ENCODE measurements around the gene RTN4RL1. TPM values are rescaled to one million over a fixed set of nuclear protein-coding genes. Genes with fewer than 3 reads are reported as not detected.

RTN4RL1 gene
- total and polyA plus RNA-seq, 10 donors = 0.09 to 4.5 (median 1.2) TPM

DNA sequence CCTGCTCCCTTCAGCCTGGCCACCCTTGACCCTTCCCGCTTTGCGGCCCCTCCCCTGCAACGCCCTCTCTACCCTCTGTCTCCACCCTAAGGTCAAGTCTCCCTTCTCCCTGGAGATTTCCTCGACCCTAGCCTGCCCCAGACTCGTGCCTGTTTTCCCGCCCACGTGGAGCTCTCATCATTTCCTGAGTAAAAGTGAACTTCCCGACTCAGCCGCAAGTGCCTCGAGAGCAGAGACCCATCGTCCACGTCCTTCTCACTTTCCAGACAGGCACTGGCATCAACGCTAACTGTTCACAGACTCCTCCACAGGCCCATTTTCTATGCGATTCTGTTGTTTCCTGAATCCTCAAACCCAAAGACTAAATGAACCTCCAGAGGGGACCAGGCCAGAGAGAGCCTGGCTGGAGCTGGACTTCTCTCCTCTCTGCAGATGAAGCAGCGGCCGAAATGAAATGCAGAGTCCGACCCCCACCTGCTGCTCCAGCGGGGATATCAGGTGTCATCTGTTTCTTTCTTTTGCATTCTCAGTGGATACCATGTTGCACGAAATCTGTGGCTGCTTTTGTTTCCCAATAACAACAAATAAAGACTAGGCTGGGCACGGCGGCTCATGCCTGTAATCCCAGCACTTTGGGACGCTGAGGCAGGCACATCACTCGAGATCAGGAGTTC is 52.5 kb downstream of the RTN4RL1 start:
- intact Hi-C loops (cut with DNase I; ENCODE audit: low total_unique reads) = no loop called here
- TF ChIP-seq POLR2AphosphoS5 (IDR thresholded peaks at IDR 0.05) = peak; percentile 28 to 49 (median 41)
- TF ChIP-seq, protein P1, sequence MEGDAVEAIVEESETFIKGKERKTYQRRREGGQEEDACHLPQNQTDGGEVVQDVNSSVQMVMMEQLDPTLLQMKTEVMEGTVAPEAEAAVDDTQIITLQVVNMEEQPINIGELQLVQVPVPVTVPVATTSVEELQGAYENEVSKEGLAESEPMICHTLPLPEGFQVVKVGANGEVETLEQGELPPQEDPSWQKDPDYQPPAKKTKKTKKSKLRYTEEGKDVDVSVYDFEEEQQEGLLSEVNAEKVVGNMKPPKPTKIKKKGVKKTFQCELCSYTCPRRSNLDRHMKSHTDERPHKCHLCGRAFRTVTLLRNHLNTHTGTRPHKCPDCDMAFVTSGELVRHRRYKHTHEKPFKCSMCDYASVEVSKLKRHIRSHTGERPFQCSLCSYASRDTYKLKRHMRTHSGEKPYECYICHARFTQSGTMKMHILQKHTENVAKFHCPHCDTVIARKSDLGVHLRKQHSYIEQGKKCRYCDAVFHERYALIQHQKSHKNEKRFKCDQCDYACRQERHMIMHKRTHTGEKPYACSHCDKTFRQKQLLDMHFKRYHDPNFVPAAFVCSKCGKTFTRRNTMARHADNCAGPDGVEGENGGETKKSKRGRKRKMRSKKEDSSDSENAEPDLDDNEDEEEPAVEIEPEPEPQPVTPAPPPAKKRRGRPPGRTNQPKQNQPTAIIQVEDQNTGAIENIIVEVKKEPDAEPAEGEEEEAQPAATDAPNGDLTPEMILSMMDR (IDR thresholded peaks at IDR 0.05 in 8 of 11, conservative IDR thresholded peaks at IDR 0.05 in 3 of 11) = peak in 3 of 11 experiments; percentile 15 to 44 (median 17)
- no peak for TF ChIP-seq POLR2A (IDR thresholded peaks at IDR 0.05)
- no peak for DNase-seq

DNA sequence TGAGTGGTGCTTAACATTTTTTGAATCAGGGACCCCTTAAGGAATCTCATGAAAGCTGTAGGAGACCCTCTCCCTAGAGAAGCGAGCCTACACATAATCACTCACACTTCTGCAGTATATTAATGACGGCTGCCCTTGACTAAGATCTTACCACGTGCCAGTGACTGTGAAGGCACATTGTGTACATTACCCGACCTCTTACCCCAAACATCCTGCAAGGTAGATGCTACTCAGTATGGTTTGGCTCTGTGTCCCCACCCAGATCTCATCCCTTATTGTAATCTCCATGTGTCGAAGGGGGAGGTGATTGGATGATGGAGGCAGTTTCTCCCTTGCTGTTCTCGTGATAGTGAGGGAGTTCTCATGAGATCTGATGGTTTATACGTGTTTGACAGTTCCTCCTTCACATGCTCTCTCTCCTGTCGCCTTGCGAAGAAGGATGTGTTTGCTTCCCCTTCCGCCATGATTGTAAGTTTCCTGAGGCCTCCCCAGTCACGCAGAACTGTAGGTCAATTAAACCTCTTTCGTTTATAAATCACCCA is 54.2 kb downstream of the RTN4RL1 start:
- DNase-seq = no peak
- Histone ChIP-seq H3K36me3 (no peaks in the 10 kb centered on the region), H3K27me3 (replicated peaks in 1 of 7) (peaks cover 0 to 45% (median 0%) of the 10 kb centered on the region in 7 donors), H3K27ac (no peak overlapping the region), H3K4me3 (no peak overlapping the region), H3K9me3 (no peaks in the 10 kb centered on the region), H3K4me1 (peaks cover 0 to 11% (median 7%) of the 10 kb centered on the region in 6 donors)
- intact Hi-C loops (cut with DNase I; ENCODE audit: low total_unique reads) = no loop called here
- 84 to 93% (median 90%) methylated on average over 12 of the region's 12 CpGs for WGBS, 5 donors
- TF ChIP-seq POLR2AphosphoS5 (IDR thresholded peaks at IDR 0.05) (no peak), POLR2A (IDR thresholded peaks at IDR 0.05) (no peak)
- TF ChIP-seq, protein P1 (IDR thresholded peaks at IDR 0.05 in 8 of 11, conservative IDR thresholded peaks at IDR 0.05 in 3 of 11) = no peak

More for the DNA sequence above, 52.5 kb downstream of the RTN4RL1 start:
- Histone ChIP-seq H3K4me1 (peaks cover 0 to 18% (median 10%) of the 10 kb centered on the region in 6 donors), H3K36me3 (no peaks in the 10 kb centered on the region), H3K27ac (peak overlapping the region in 1 of 8 donors; percentile 15), H3K4me3 (no peak overlapping the region), H3K27me3 (replicated peaks in 1 of 7) (peaks cover 0 to 48% (median 9%) of the 10 kb centered on the region in 7 donors), H3K9me3 (no peaks in the 10 kb centered on the region)
- 52 to 58% (median 53%) methylated on average over 23 of the region's 23 CpGs for WGBS, 5 donors

DNA sequence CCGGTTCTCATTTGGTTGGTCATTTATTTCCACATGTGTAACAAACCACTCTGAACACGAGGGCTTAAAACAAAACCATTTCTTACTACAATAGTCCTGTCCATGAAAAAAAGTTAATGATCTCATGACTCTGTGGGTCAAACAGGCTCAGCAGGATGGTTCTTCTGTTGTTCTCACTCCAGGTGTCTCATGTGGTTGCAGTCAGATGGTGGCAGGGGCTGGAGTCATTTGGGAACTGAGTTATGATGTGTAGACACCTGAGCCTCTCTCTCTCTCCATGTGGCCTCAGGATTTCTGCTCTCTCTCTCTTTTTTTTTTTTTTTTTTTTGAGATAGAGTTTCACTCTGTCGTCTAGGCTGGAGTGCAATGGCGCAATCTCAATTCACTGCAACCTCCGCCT is 55.4 kb downstream of the RTN4RL1 start:
- intact Hi-C loops (cut with DNase I; ENCODE audit: low total_unique reads) = no loop called here
- 67 to 96% (median 80%) methylated on average over 5 of the region's 5 CpGs for WGBS, 5 donors
- Histone ChIP-seq H3K4me1 (peaks cover 0 to 11% (median 7%) of the 10 kb centered on the region in 6 donors), H3K36me3 (no peaks in the 10 kb centered on the region), H3K4me3 (no peak overlapping the region), H3K27me3 (replicated peaks in 1 of 7) (peaks cover 0 to 41% (median 0%) of the 10 kb centered on the region in 7 donors), H3K27ac (no peak overlapping the region), H3K9me3 (no peaks in the 10 kb centered on the region)
- no peak for DNase-seq
- TF ChIP-seq, protein P1 (IDR thresholded peaks at IDR 0.05 in 8 of 11, conservative IDR thresholded peaks at IDR 0.05 in 3 of 11) = no peak
- TF ChIP-seq POLR2A (IDR thresholded peaks at IDR 0.05) (no peak), POLR2AphosphoS5 (IDR thresholded peaks at IDR 0.05) (no peak)

DNA sequence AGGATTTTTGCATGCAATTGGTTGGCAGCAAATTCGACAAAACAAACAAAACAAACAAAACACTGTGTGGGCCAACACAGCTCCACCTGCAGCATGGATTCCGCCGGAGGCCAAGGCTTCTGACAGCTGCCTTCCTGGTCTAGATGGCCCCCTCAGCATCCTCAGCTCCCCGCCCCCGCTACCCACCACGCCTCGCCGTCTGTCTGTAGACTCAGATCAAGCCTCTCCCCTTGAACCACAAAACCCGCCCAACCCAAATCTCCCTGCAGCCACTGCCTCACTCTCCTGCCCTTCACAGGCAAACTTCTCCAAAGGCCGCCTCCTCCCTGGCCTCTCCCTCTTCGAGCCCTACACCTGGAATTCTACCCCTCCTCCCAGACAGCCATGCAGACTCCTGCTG is 57.9 kb downstream of the RTN4RL1 start:
- TF ChIP-seq, protein P1 (IDR thresholded peaks at IDR 0.05 in 8 of 11, conservative IDR thresholded peaks at IDR 0.05 in 3 of 11) = no peak
- no peak for TF ChIP-seq POLR2AphosphoS5 (IDR thresholded peaks at IDR 0.05)
- TF ChIP-seq POLR2A (IDR thresholded peaks at IDR 0.05) = no peak
- no peak overlapping the region for H3K27ac ChIP-seq
- DNase-seq = no peak
- H3K4me3 ChIP-seq = no peak overlapping the region
- H3K9me3 ChIP-seq = no peaks in the 10 kb centered on the region
- intact Hi-C loops (cut with DNase I; ENCODE audit: low total_unique reads) = no loop called here
- H3K4me1 ChIP-seq = peaks cover 0 to 3% (median 1%) of the 10 kb centered on the region in 6 donors
- no peaks in the 10 kb centered on the region for H3K36me3 ChIP-seq
- peaks cover 0 to 40% (median 0%) of the 10 kb centered on the region in 7 donors for H3K27me3 ChIP-seq (replicated peaks in 1 of 7)
- WGBS, 5 donors = 52 to 69% (median 58%) methylated on average over 11 of the region's 11 CpGs

All from spleen (tissue), 11 donors.